Neural cell (in vitro differentiated cells): ENCODE results near the gene PSMD13. TPM values are rescaled to one million over a fixed set of nuclear protein-coding genes. Genes with fewer than 3 reads are reported as not detected.

Source experiments
- H2AFZ ChIP-seq: fragments of 200-600, 300-800 bp; sonication (generic), shearing (Covaris generic); 2 replicates; pipeline ENCODE4 v1.6.0; 2014; ENCODE audit warnings: low read depth, mild to moderate bottlenecking, antibody characterized with exemption, low read length, moderate library complexity
- H3F3A ChIP-seq: fragments of 200-600 bp; shearing (Covaris generic); 2 replicates; pipeline ENCODE4 v1.6.1; 2016; ENCODE audit warnings: mild to moderate bottlenecking, moderate library complexity, mixed read lengths, antibody characterized with exemption, low read length; ENCODE audit not compliant: insufficient read depth, poor library complexity, severe bottlenecking
- H3K27ac ChIP-seq: fragments of 200-600, 300-800 bp; sonication (generic), shearing (Covaris generic); 2 replicates; pipeline ENCODE4 v1.5.1; 2014; ENCODE audit warnings: mild to moderate bottlenecking, low read length, moderate library complexity
- H3K27me3 ChIP-seq: fragments of 300-800, 200-600 bp; sonication (generic), shearing (Covaris generic); 2 replicates; pipeline ENCODE4 v1.6.0; 2014; ENCODE audit warnings: mild to moderate bottlenecking, low read depth, low read length, moderate library complexity; ENCODE audit not compliant: insufficient read depth
- H3K36me3 ChIP-seq: fragments of 300-800, 200-600 bp; sonication (generic), shearing (Covaris generic); 2 replicates; pipeline ENCODE4 v1.5.1; 2014; ENCODE audit warnings: mild to moderate bottlenecking, antibody characterized with exemption, low read length, moderate library complexity; ENCODE audit not compliant: insufficient read depth
- H3K4me2 ChIP-seq: fragments of 300-800, 200-600 bp; sonication (generic), shearing (Covaris generic); 2 replicates; pipeline ENCODE4 v1.6.0; 2014; ENCODE audit warnings: mild to moderate bottlenecking, low read length
- H3K4me3 ChIP-seq: fragments of 300-800, 200-600 bp; sonication (generic), shearing (Covaris generic); 2 replicates; pipeline ENCODE4 v1.5.1; 2014; ENCODE audit warnings: mild to moderate bottlenecking, low read length, moderate library complexity
- H3K79me2 ChIP-seq: fragments of 200-600 bp; shearing (Covaris generic); replicated peaks from 2 replicates; pipeline ENCODE4 v1.6.0; 2014; ENCODE audit warnings: mild to moderate bottlenecking, low read length, moderate library complexity; ENCODE audit not compliant: insufficient read depth
- H3K9ac ChIP-seq: fragments of 300-800, 200-600 bp; sonication (generic), shearing (Covaris generic); 2 replicates; pipeline ENCODE4 v1.6.1; 2016; ENCODE audit warnings: mild to moderate bottlenecking, low read length, mixed read lengths
- H3K9me2 ChIP-seq: fragments of 200-600 bp; shearing (Covaris generic); 2 replicates; pipeline ENCODE4 v1.6.1; 2016; ENCODE audit warnings: mild to moderate bottlenecking, low read length, mixed read lengths; ENCODE audit not compliant: insufficient read depth
- H3K9me3 ChIP-seq: fragments of 200-600, 300-800 bp; sonication (generic), shearing (Covaris generic); 2 replicates; pipeline ENCODE4 v1.6.1; 2016; ENCODE audit warnings: mild to moderate bottlenecking, mixed run types, low read length, moderate library complexity, mixed read lengths
- H4K20me1 ChIP-seq: fragments of 200-600 bp; shearing (Covaris generic); 2 replicates; pipeline ENCODE4 v1.6.1; 2016; ENCODE audit warnings: mild to moderate bottlenecking, mixed run types; ENCODE audit not compliant: insufficient read depth
- EP300 ChIP-seq: fragments of 450-650 bp; conservative IDR thresholded peaks from 2 replicates; pipeline ENCODE4 v1.6.1; 2014; ENCODE audit warnings: antibody characterized with exemption, mild to moderate bottlenecking, moderate library complexity; ENCODE audit not compliant: poor library complexity, severe bottlenecking
- EZH2 ChIP-seq: fragments of 200-600, 300-800 bp; shearing (Covaris generic), sonication (generic); IDR thresholded peaks from 2 replicates; pipeline ENCODE4 v1.6.1; 2014; ENCODE audit warnings: antibody characterized with exemption, low read length, borderline replicate concordance, mild to moderate bottlenecking; ENCODE audit not compliant: insufficient read depth, poor library complexity, severe bottlenecking
- MXI1 ChIP-seq: fragments of 450-650 bp; conservative IDR thresholded peaks from 2 replicates; pipeline ENCODE4 v1.6.1; 2014; ENCODE audit warnings: antibody characterized with exemption, mild to moderate bottlenecking; ENCODE audit not compliant: poor library complexity, severe bottlenecking
- POLR2AphosphoS5 ChIP-seq: IDR thresholded peaks from 2 replicates; pipeline ENCODE4 v1.6.1; 2012
- SMC3 ChIP-seq: fragments of 450-650 bp; conservative IDR thresholded peaks from 2 replicates; pipeline ENCODE4 v1.6.1; 2014; ENCODE audit warnings: antibody characterized with exemption, mild to moderate bottlenecking, moderate library complexity; ENCODE audit not compliant: poor library complexity
- polyA plus RNA-seq: library from polyadenylated mRNA; depleted of rRNA; stranded (reverse); fragments of >200 nt; gene quantifications from 2 replicates; pipeline ENCODE4 v1.2.3, GENCODE V29; 2014
- TF ChIP-seq, protein P1 (sequence below): IDR thresholded peaks from 2 replicates; pipeline ENCODE4 v1.6.1; 2012; ENCODE audit warnings: borderline replicate concordance
- TF ChIP-seq, protein P2 (sequence below): fragments of 450-650 bp; IDR thresholded peaks from 2 replicates; pipeline ENCODE4 v1.5.1; 2014; ENCODE audit warnings: antibody characterized with exemption, mild to moderate bottlenecking, moderate library complexity; ENCODE audit not compliant: poor library complexity, severe bottlenecking

Gene PSMD13
- polyA plus RNA-seq, 1 donor from 2014 or later: 183 TPM

DNA sequence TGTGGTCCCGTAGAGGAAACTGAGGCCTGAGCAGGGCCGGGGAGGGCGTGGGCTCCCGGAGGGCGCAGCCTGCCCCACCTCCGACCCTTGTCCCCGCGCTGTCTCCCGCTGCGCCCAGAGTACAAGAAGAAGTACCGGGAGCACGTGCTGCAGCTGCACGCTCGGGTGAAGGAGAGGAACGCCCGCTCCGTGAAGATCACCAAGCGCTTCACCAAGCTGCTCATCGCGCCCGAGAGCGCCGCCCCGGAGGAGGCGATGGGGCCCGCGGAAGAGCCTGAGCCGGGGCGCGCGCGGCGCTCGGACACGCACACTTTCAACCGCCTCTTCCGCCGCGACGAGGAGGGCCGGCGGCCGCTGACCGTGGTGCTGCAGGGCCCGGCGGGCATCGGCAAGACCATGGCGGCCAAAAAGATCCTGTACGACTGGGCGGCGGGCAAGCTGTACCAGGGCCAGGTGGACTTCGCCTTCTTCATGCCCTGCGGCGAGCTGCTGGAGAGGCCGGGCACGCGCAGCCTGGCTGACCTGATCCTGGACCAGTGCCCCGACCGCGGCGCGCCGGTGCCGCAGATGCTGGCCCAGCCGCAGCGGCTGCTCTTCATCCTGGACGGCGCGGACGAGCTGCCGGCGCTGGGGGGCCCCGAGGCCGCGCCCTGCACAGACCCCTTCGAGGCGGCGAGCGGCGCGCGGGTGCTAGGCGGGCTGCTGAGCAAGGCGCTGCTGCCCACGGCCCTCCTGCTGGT is 43.4 kb downstream of the PSMD13 start:
- no peaks in the 10 kb centered on the region for H3K36me3 ChIP-seq
- no peaks in the 10 kb centered on the region for H3K79me2 ChIP-seq
- H2AFZ ChIP-seq: no peak overlapping the region
- no peaks in the 10 kb centered on the region for H3K27me3 ChIP-seq
- H3F3A ChIP-seq: no peaks in the 10 kb centered on the region
- H3K4me3 ChIP-seq: no peak overlapping the region
- H3K9me3 ChIP-seq: no peaks in the 10 kb centered on the region
- H3K27ac ChIP-seq: no peak overlapping the region
- TF ChIP-seq, protein P1, sequence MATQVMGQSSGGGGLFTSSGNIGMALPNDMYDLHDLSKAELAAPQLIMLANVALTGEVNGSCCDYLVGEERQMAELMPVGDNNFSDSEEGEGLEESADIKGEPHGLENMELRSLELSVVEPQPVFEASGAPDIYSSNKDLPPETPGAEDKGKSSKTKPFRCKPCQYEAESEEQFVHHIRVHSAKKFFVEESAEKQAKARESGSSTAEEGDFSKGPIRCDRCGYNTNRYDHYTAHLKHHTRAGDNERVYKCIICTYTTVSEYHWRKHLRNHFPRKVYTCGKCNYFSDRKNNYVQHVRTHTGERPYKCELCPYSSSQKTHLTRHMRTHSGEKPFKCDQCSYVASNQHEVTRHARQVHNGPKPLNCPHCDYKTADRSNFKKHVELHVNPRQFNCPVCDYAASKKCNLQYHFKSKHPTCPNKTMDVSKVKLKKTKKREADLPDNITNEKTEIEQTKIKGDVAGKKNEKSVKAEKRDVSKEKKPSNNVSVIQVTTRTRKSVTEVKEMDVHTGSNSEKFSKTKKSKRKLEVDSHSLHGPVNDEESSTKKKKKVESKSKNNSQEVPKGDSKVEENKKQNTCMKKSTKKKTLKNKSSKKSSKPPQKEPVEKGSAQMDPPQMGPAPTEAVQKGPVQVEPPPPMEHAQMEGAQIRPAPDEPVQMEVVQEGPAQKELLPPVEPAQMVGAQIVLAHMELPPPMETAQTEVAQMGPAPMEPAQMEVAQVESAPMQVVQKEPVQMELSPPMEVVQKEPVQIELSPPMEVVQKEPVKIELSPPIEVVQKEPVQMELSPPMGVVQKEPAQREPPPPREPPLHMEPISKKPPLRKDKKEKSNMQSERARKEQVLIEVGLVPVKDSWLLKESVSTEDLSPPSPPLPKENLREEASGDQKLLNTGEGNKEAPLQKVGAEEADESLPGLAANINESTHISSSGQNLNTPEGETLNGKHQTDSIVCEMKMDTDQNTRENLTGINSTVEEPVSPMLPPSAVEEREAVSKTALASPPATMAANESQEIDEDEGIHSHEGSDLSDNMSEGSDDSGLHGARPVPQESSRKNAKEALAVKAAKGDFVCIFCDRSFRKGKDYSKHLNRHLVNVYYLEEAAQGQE: no peak
- no peak for TF ChIP-seq EZH2
- TF ChIP-seq POLR2AphosphoS5: no peak
- TF ChIP-seq, protein P2, sequence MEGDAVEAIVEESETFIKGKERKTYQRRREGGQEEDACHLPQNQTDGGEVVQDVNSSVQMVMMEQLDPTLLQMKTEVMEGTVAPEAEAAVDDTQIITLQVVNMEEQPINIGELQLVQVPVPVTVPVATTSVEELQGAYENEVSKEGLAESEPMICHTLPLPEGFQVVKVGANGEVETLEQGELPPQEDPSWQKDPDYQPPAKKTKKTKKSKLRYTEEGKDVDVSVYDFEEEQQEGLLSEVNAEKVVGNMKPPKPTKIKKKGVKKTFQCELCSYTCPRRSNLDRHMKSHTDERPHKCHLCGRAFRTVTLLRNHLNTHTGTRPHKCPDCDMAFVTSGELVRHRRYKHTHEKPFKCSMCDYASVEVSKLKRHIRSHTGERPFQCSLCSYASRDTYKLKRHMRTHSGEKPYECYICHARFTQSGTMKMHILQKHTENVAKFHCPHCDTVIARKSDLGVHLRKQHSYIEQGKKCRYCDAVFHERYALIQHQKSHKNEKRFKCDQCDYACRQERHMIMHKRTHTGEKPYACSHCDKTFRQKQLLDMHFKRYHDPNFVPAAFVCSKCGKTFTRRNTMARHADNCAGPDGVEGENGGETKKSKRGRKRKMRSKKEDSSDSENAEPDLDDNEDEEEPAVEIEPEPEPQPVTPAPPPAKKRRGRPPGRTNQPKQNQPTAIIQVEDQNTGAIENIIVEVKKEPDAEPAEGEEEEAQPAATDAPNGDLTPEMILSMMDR: no peak
- no peak for TF ChIP-seq SMC3
- no peak for TF ChIP-seq MXI1
- no peak for TF ChIP-seq EP300
- no peaks in the 10 kb centered on the region for H3K9me2 ChIP-seq
- no peak overlapping the region for H3K9ac ChIP-seq
- no peak overlapping the region for H3K4me2 ChIP-seq
- no peaks in the 10 kb centered on the region for H4K20me1 ChIP-seq

DNA sequence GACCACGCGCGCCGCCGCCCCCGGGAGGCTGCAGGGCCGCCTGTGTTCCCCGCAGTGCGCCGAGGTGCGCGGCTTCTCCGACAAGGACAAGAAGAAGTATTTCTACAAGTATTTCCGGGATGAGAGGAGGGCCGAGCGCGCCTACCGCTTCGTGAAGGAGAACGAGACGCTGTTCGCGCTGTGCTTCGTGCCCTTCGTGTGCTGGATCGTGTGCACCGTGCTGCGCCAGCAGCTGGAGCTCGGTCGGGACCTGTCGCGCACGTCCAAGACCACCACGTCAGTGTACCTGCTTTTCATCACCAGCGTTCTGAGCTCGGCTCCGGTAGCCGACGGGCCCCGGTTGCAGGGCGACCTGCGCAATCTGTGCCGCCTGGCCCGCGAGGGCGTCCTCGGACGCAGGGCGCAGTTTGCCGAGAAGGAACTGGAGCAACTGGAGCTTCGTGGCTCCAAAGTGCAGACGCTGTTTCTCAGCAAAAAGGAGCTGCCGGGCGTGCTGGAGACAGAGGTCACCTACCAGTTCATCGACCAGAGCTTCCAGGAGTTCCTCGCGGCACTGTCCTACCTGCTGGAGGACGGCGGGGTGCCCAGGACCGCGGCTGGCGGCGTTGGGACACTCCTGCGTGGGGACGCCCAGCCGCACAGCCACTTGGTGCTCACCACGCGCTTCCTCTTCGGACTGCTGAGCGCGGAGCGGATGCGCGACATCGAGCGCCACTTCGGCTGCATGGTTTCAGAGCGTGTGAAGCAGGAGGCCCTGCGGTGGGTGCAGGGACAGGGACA is 44.1 kb downstream of the PSMD13 start:
- H3K9ac ChIP-seq: no peak overlapping the region
- no peak overlapping the region for H3K4me2 ChIP-seq
- no peaks in the 10 kb centered on the region for H3K27me3 ChIP-seq

More for the DNA sequence above, 44.1 kb downstream of the PSMD13 start:
- Histone ChIP-seq H3K9me2 (no peaks in the 10 kb centered on the region), H4K20me1 (no peaks in the 10 kb centered on the region), H3F3A (no peaks in the 10 kb centered on the region), H3K79me2 (no peaks in the 10 kb centered on the region), H3K36me3 (no peaks in the 10 kb centered on the region), H3K9me3 (no peaks in the 10 kb centered on the region), H2AFZ (no peak overlapping the region), H3K27ac (no peak overlapping the region), H3K4me3 (no peak overlapping the region)
- no peak for TF ChIP-seq EZH2
- TF ChIP-seq, protein P2: no peak
- TF ChIP-seq MXI1: no peak
